Measurements from ENCODE around the gene PLD2.
A peak's percentile ranks its signal among the peaks of the same experiment; 100 is the strongest.
"Not testable (repeated sequence)": the region's sequence is repeated elsewhere in the genome, so short reads cannot be mapped to it uniquely, and the experiment has no call there.

PLD2 gene

DNA sequence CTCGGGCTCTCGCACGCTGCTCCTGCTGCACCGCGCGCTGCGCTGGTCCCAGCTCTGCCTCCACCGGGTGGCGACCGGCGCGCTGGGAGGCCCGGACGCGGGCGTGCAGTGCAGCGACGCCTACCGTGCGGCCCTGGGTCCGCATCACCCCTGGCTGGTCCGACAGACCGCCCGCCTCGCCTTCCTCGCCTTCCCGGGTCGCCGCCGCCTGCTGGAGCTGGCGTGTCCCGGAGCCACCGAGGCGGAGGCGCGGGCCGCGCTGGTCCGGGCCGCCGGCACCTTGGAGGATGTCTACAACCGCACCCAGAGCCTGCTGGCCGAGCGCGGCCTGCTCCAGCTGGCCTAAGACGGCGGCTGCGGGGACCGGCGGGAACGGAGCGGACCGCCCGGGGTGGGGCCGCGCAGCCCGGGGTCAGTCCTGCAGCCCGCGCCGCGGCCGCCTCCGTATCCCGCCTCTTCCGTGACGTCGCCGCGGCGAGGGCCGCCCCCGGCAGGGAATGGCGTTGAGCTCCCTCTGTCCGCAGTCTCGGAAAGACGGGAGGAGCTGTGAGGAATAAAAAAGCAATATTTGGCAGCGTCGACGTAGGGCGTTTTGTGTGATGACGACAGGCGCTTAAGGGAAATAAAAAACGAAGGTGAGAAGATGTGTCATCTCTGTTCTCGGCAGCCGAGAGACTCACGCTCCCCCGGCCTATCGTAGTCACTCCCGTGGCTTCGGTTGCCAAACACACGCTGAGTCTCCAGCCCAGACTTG is 16.8 kb upstream of the PLD2 start:
- peak; percentile 85 for DNase-seq (ENCODE audit: low spot score)

DNA sequence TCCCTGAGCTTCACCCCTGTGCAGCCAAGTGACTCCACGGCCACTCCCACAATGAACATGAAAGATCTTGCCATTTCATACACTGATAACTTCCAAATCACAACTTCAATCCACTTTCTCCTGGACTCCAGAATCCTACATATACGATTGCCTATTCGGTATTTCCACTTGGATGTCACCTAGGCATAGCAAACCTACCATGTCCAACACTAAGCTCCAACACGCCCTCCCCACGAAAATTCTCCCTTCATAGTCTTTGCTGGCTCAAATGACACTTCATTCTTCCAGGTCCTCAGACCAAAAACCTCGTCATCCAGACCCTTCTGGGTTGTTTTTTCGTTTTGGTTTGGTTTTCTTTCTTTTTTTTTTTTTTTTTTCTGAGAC is 16.3 kb upstream of the PLD2 start:
- DNase-seq (ENCODE audit: low spot score): no peak

DNA sequence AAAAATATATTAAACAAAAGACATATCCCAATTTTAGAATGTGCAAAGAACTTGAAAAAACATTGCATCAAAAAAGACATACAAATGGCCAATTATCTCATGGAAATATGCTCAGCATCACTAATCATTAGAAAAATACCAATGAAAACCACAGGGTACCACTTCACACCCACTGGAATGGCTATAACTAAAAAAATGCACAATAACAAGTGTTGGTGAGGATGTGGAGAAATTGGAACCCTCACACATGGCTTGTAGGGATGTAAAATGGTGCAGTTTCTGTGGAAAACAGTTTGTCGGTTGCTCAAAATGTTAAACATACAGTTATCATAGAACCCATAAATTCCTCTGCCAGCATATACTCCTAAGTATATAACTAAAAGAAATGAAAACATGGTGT is 11.8 kb upstream of the PLD2 start:
- DNase-seq (ENCODE audit: low spot score): no peak

DNA sequence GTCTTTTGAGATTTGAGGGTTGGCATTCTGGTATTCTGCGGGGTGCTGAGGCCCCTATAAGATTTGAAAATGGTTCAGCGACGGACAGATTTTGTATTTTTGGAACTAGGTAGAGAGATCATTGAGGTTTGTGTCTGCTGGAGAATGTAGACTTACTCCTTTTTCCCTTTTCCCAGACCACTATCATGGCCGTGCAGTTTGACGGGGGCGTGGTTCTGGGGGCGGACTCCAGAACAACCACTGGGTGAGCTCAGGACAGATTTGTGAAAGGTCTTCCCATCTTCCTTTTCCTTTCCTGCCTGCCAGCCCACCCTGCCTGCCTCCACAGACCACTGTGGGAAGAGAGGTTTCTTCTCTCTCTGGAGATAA is 10.4 kb upstream of the PLD2 start:
- peak; percentile 48 for DNase-seq (ENCODE audit: low spot score)

DNA sequence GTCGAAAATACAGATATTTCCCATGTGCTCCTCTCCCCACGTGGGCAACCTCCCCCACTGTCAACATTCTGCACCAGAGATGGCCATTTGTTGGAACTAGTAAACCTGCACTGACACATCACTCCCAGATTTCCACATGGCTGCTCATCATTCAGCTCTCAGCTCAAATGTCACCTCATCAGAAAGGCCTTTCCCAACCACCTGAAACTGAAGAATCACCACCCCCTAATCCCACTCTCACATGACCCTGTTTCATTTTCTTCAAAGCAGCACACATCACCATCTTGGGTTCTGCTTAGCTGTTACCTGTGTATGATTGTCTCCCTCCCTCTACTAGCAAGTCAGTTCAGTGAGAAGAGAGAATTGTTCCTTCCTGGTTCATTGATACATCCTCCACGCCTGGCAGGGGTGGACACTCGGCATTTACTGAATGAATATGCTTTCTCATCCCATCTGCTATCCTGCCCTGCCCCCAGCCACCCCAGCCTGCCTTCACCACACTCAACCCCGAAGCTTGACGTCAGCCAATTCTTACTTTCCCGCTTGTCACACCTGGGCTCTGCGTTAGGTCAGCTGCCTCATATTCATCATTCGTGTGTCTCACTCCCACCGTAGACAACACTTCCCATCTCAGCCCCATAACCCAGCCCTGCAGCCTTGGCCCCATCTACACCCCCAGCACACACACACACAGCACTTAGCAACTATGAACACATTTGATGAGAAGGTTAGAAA is 6.3 kb upstream of the PLD2 start:
- DNase-seq (ENCODE audit: low spot score): no peak

DNA sequence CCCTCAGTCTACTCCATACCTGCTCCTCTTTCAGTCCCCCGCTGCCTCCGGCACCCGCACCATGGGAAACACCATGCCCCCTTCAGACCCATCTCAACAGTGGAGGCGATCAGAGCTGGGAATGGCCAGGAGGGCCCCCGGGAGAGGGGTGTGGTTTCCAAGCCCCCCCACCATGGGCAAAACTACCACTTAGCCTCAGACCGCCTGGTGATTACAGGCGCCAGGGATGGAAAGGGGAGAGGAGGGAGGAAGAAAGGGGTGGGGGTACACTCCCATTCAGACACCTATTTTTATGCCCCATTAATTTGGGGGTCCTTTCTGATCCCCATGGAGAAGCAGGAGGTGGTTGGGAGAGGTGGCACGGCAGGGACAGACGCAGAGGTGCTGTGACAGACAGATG is 4.7 kb upstream of the PLD2 start, which contains the start of gene C17orf114:
TSS of gene C17orf114 (minus strand) at position 101 of the 400 bp plus-strand sequence.
- no peak for DNase-seq (ENCODE audit: low spot score)

DNA sequence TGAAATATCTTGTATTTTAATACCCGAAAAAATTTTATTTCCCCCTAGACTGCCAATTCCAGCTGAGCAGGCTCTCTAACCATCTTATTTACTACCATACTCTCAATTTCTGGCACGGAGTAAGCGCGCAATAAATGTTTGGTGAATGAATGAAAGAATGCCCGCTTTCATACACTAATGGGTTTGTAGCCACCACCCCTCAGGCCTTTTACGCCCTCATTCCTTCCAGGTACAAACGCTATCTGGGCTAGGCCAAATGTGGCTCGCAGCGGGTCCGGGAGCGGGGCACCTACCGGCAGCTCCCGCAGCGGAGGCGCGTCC is 536 bp upstream of the PLD2 start:
- no peak for DNase-seq (ENCODE audit: low spot score)

DNA sequence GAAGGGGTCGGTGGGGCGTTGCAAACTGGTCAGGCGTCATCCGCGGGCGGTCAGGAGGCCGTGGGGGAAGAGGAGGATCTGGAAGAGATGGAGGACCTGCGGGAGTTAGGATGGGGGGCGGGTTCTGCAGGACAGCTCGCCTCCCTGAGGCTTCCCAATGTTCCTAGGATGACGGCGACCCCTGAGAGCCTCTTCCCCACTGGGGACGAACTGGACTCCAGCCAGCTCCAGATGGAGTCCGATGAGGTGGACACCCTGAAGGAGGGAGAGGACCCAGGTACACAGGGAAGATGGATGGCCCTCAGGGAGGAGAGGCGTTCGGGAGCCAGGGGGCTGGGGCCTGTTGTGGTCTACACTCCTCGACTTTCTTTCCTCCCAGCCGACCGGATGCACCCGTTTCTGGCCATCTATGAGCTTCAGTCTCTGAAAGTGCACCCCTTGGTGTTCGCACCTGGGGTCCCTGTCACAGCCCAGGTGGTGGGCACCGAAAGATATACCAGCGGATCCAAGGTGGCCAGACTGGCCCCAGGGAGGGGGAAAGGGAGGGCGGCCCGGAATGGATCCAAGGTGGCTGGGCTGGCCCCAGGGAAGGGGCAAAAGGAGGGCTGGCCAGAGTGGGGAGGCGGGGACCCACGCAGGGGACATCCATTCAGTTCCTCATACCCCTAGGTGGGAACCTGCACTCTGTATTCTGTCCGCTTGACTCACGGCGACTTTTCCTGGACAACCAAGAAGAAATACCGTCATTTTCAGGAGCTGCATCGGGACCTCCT is 839 bp downstream of the PLD2 start:
- no peak for DNase-seq (ENCODE audit: low spot score)

DNA sequence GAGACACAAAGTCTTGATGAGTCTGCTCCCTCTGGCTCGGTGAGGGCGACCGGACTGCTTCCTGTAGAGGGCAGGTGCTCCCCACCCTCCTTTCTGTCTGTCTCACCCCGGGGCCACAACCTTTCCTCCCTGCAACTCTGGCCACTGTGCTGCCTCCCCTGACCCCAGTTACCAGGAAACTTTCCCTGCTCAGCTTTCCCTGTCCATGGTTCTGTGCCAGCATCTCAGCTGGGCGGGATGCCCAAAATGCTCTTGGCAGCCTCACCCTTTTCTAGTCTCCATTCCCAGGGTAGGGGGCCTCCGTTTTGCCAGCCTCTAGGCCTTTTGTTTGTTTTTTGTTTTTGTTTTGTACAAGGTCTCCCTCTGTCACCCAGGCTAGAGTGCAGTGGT is 1.4 kb downstream of the PLD2 start:
- DNase-seq (ENCODE audit: low spot score): peak; percentile 61

DNA sequence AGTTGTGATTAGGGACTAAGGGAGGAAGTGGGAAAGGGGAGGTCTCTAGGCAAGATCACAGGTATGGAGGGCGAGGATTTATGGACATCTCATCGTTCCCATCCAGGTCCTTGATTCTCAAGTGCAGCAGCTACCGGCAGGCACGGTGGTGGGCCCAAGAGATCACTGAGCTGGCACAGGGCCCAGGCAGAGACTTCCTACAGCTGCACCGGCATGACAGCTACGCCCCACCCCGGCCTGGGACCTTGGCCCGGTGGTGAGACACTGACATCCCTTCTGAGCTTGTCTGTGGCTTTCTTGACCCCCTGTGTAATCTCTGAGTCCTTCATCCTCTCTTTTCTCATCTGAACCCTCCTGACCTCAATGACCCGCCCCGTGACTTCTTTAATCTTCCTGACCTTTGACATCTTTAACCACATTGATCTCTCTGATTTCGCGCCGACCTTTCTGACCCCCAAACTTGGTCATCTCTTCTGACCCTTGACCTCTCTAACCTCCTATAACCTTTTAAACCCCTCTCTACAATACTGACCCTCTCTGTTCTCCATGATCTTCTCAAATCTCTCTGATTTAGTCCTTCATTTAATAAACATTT is 3.8 kb downstream of the PLD2 start:
- DNase-seq (ENCODE audit: low spot score): no peak

DNA sequence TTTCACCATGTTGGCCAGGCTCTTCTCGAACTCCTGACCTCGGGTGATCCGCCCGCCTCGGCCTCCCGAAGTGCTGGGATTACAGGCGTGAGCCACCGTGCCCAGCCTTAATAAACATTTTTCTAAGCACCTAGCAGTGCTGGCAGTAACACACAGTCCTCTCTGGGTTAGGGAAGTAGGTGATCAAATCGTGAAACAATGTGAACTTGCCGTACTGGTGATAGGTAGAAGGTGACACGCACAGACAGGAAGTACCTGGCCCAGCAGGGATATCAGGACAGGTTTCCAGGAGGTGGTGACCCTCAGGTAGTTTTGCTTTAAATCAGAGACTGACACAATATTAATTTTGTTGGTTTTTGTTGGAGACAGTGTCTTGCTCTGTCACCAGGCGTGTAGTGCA is 4.5 kb downstream of the PLD2 start:
- no peak for DNase-seq (ENCODE audit: low spot score)

DNA sequence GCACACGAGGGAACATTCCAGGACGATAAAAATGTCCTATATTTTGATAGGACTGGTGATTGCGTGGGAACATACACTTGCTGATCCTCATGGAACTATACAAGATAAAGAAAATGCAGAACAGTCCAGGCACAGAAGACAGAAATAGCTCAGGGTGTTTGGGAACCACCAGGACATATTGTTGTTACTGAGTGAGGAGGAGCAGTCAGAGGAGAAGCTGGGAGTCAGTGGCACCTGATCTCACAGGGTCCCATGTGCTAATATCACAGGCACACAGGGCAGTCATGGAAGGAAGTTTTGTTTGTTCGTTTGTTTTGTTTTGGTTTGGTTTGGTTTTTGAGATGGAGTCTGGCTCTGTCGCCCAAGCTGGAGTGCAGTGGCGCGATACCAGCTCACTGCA is 5.7 kb downstream of the PLD2 start:
- DNase-seq (ENCODE audit: low spot score): no peak

DNA sequence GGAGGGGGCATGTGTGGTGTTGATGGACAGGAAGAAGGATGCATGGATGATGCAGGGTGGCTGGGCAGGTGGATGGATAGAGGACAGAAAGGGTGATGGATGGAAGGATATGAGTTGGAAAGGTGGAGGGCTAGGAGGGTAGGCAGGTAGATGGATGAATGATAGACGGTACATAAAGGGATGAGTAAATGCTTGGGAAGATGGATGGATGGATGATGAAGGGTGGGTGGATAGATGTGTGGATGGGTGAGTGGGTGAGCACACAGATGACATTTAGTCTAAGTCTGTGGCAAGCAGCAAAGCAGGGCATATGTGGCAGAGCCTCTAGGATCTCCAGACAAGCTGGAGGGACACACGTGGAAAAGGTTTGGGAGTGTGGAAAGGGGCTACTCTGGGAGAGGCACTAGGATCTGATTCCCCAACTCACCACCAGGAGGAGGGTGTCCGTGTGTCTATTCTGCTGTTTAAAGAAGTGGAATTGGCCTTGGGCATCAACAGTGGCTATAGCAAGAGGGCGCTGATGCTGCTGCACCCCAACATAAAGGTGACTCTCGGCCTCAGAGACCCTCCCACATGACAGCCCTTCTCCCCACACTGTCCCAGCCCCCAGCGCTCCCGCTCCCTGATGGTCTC is 8.2 kb downstream of the PLD2 start:
- no peak for DNase-seq (ENCODE audit: low spot score)

DNA sequence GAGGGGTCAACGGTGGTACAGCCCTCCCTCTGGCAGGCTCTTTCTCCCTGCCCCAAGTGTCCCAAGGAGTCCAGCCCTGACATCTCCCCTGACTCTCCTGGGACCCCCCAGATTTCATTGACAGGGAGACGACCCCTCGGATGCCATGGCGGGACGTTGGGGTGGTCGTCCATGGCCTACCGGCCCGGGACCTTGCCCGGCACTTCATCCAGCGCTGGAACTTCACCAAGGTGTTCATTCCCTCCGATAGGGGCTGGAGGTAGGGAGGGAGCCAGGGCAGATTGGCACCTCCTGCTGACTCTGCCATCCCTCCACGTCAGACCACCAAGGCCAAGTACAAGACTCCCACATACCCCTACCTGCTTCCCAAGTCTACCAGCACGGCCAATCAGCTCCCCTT is 9.9 kb downstream of the PLD2 start:
- no peak for DNase-seq (ENCODE audit: low spot score)

DNA sequence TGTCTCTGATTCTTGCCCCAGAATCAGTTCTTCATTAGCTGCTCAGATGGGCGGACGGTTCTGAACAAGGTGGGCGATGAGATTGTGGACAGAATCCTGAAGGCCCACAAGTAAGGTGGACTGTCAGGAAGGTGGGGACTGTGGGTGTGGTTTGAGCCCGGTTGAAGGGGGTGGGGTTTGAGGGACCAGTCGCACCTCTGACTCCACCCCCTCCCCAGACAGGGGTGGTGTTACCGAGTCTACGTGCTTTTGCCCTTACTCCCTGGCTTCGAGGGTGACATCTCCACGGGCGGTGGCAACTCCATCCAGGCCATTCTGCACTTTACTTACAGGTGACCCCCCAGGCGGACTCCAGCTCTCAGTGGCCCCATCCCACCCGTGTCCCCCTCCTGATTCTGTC is 11.3 kb downstream of the PLD2 start:
- DNase-seq (ENCODE audit: low spot score): no peak

DNA sequence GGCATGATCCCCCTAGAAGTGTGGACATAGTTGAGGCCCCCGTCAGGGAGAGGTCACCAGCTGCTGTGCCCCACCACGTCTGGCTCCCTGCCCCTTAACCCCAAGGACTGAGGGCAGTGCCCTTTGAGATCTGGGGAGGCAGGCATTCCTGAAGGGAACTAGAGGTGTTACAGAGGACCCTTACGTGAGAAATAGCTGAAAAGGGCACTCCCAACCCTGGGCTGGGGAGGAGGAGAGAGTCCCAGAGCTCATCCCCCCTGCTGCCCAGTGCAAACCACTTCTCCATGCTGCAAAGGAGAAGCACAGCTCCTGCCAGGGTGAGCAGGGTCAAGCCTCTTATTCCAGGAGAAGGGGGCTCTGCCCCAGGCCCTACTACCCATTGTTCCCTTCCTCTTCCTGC is 15.9 kb downstream of the PLD2 start:
- DNase-seq (ENCODE audit: low spot score): no peak

DNA sequence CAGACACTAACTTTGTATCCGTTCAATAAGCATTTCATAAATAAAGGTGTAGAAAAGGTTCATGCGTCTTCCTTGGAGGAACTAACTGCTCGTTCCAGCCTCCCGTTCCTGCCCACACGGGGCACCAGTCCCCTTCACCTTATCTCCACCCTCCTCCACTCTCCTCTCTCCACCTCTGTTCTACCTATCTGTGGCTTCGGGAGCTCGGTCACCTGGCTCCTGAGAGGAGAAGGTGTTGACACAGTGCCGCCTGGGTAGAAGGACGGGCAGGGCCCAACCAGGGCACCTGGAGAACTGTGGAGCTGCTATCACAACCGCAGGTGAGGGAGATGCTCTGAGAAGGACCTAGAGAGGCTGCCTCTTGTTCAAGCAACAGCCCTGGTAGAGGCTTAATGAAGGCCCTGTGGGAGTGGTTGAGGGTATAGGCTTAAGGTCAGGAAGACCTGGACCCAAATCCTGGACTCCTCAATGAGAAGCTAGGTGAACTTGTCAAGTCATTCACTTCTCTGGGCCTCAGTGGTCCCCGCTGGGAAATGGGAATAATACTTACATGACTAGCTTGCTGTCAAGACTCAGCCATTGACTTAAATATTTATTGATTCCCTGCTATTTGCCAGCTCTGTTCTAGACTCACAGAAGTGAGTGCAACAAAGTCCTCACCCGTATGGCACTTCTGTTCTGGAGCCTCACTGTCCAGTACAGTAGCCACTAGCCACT is 16.6 kb downstream of the PLD2 start:
- no peak for DNase-seq (ENCODE audit: low spot score)

DNA sequence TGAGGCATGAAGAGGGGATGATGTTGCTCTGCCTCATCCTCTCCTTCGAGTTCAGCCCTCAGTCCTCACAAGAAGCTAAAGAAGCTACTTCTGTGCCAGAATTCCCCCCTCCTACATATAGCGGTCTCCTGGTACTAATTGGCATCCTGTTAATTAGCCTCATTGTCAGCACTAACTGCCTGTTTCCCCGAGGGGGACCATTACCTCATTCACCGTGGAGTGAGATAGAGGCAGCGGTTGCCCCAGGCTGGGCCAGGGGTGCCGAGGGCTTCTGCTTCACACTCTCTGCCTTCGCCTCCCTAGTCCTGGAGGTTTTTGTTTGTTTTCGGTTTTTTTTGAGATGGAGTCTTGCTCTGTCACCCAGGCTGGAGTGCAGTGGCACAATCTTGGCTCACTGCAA is 20.4 kb downstream of the PLD2 start:
- no peak for DNase-seq (ENCODE audit: low spot score)

DNA sequence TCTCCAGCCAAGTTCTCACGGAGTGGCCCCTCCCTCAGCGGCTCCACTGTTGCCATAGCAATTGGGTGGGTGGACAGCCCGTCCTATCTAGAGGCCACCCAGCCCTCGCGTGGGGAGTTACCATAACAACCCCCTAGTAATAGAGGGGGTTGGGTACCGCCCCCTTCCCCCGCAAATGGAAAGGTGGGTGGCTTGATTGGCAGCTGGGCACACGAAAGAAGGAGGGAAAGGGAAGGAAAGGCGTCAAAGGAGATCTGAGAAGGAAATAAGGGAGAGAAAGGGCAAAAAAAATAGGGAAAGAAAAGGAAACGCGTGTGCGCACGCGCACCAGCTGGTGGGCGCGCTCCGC is 25.9 kb downstream of the PLD2 start:
- DNase-seq (ENCODE audit: low spot score): not testable (repeated sequence)

DNA sequence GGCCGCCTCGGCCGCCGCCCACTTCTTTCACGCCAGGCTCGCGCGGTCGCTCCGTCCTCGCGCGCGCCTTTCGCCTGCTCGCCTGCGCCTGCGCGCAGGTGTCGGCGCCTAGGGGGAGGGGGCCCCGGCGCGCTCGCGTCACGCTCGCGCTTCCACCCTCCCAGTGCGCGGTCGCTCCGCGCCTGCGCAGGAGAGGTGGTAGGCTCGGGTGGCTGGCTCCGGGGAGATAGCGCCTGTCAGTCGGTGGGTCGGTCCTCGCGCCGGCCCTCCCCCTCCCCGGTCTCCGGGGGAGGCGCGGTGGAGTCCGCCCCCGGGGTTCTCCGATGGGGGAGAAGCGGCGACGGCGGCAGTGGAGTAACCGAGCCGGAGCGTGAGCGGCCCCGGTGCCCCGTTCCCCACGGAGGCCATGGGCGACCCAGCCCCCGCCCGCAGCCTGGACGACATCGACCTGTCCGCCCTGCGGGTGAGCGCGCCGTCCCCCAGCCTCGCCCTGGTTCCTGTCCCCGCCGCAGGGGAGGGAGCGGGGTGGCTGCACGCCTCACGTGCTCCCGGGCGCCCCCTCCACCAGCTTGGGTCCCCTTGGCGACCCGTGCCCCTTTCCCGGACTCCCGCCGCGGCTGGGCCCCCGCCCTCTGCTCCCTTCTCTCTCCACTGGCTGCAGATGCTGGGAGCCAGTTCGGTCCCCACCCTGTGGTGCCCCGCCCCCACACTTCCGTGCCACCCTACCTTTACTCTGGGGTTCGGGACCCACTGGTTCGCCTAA is 26.4 kb downstream of the PLD2 start, which contains the start of gene MINK1:
TSS of gene MINK1 (plus strand) at position 163 of the 763 bp plus-strand sequence. CDS start at position 407, 244 bp downstream.
- peak; percentile 90 for DNase-seq (ENCODE audit: low spot score)

All from cerebellar cortex (tissue), 1 donor.